ENCODE data around the gene CHRNA7. TPM values are rescaled to one million over a fixed set of nuclear protein-coding genes. Genes with fewer than 3 reads are reported as not detected.
"Not testable (repeated sequence)": the region's sequence is repeated elsewhere in the genome, so short reads cannot be mapped to it uniquely, and the experiment has no call there.

CHRNA7 gene
- total RNA-seq, 1 experiment from 2014 or later = 4.4 TPM

- H3K4me1 Mint-ChIP-seq; H2BK120ac ChIP-seq (ENCODE audit: low read depth, low read length, poor library complexity, severe bottlenecking); H3K4me2 ChIP-seq (ENCODE audit: insufficient read depth, insufficient read length, low read length); H3K4ac ChIP-seq (ENCODE audit: low read depth, low read length); H3K14ac ChIP-seq (ENCODE audit: insufficient read depth, low read length); H3K9ac ChIP-seq (ENCODE audit: extremely low read depth, insufficient read length, low read length); H3K4me3 Mint-ChIP-seq; H3K9me3 ChIP-seq (ENCODE audit: control insufficient read depth, low read depth, low read length); DNase-seq; H2BK20ac ChIP-seq (ENCODE audit: low read depth, low read length, poor library complexity, severe bottlenecking); H3K36me3 Mint-ChIP-seq (ENCODE audit: insufficient read depth in 1 of 3, low read depth in 3 of 3); H3T11ph ChIP-seq (ENCODE audit: low read length); H4K91ac ChIP-seq (ENCODE audit: insufficient read length, low read depth, low read length); H2AK5ac ChIP-seq (ENCODE audit: insufficient read length, low read length); H2BK12ac ChIP-seq (ENCODE audit: insufficient read length, low read depth, low read length); H3K23me2 ChIP-seq (ENCODE audit: insufficient read length, low read depth, low read length, poor library complexity, severe bottlenecking); H3K27me3 Mint-ChIP-seq (ENCODE audit: low read depth); H4K5ac ChIP-seq (ENCODE audit: insufficient read length, low read depth, low read length); H3K18ac ChIP-seq (ENCODE audit: insufficient read length, low read depth, low read length); H2BK5ac ChIP-seq (ENCODE audit: insufficient read length, low read length); H3K4me1 ChIP-seq (ENCODE audit: insufficient read depth, low read length); H3K27ac ChIP-seq (ENCODE audit: insufficient read length, low read depth, low read length); H4K20me1 ChIP-seq (ENCODE audit: control insufficient read depth, insufficient read depth, insufficient read length); H3K79me2 ChIP-seq (ENCODE audit: insufficient read depth, low read length); H3K23ac ChIP-seq (ENCODE audit: insufficient read length, low read depth, low read length); H3K79me1 ChIP-seq (ENCODE audit: insufficient read depth, low read depth, low read length, poor library complexity, severe bottlenecking); H3K27ac Mint-ChIP-seq; H2AFZ ChIP-seq (ENCODE audit: low read length); H3K9me3 Mint-ChIP-seq; H4K8ac ChIP-seq (replicated peaks; ENCODE audit: insufficient read length, low read depth, low read length); H3K27me3 ChIP-seq (ENCODE audit: insufficient read depth, low read length); H3K56ac ChIP-seq (ENCODE audit: insufficient read length, low read depth, low read length); H2BK15ac ChIP-seq (ENCODE audit: low read depth, low read length): not testable (repeated sequence)
- WGBS (ENCODE audit: extremely low coverage, insufficient read length, low lambda C conversion rate) = no CpG with 5 or more reads among the region's 7 CpGs
These were observed 165.9 kb downstream of the CHRNA7 start for GRCh38 chr15:32196206-32196605.

GRCh38 chr15:32198938-32199337 lies 168.6 kb downstream of the CHRNA7 start:
- not testable (repeated sequence) for H3K27ac ChIP-seq (ENCODE audit: insufficient read length, low read depth, low read length); H3K79me1 ChIP-seq (ENCODE audit: insufficient read depth, low read depth, low read length, poor library complexity, severe bottlenecking); DNase-seq; H4K8ac ChIP-seq (replicated peaks; ENCODE audit: insufficient read length, low read depth, low read length); H3T11ph ChIP-seq (ENCODE audit: low read length); H4K91ac ChIP-seq (ENCODE audit: insufficient read length, low read depth, low read length); H3K56ac ChIP-seq (ENCODE audit: insufficient read length, low read depth, low read length); H3K4me3 Mint-ChIP-seq; H3K27ac Mint-ChIP-seq; H3K14ac ChIP-seq (ENCODE audit: insufficient read depth, low read length); H3K23ac ChIP-seq (ENCODE audit: insufficient read length, low read depth, low read length); H2AK5ac ChIP-seq (ENCODE audit: insufficient read length, low read length); H2BK20ac ChIP-seq (ENCODE audit: low read depth, low read length, poor library complexity, severe bottlenecking); H3K4me2 ChIP-seq (ENCODE audit: insufficient read depth, insufficient read length, low read length); H3K23me2 ChIP-seq (ENCODE audit: insufficient read length, low read depth, low read length, poor library complexity, severe bottlenecking); H3K36me3 Mint-ChIP-seq (ENCODE audit: insufficient read depth in 1 of 3, low read depth in 3 of 3); H3K4me1 ChIP-seq (ENCODE audit: insufficient read depth, low read length); H3K4ac ChIP-seq (ENCODE audit: low read depth, low read length); H2BK5ac ChIP-seq (ENCODE audit: insufficient read length, low read length); H3K27me3 Mint-ChIP-seq (ENCODE audit: low read depth); H2BK120ac ChIP-seq (ENCODE audit: low read depth, low read length, poor library complexity, severe bottlenecking); H3K4me1 Mint-ChIP-seq; H3K9me3 Mint-ChIP-seq; H3K9me3 ChIP-seq (ENCODE audit: control insufficient read depth, low read depth, low read length); H2BK12ac ChIP-seq (ENCODE audit: insufficient read length, low read depth, low read length); H2BK15ac ChIP-seq (ENCODE audit: low read depth, low read length); H3K9ac ChIP-seq (ENCODE audit: extremely low read depth, insufficient read length, low read length); H2AFZ ChIP-seq (ENCODE audit: low read length); H3K18ac ChIP-seq (ENCODE audit: insufficient read length, low read depth, low read length); H4K20me1 ChIP-seq (ENCODE audit: control insufficient read depth, insufficient read depth, insufficient read length); H3K79me2 ChIP-seq (ENCODE audit: insufficient read depth, low read length); H4K5ac ChIP-seq (ENCODE audit: insufficient read length, low read depth, low read length); H3K27me3 ChIP-seq (ENCODE audit: insufficient read depth, low read length)
- no CpG with 5 or more reads among the region's 5 CpGs for WGBS (ENCODE audit: extremely low coverage, insufficient read length, low lambda C conversion rate)
